ENCODE data around the gene FBXL7.

The FBXL7 gene

GRCh38 chr5:15621094-15621493 is 121.1 kb downstream of the FBXL7 start:
- TF ChIP-seq CTCF (IDR thresholded peaks at IDR 0.05; ENCODE audit: borderline replicate concordance, control extremely low read depth, extremely low read depth, insufficient read depth, missing control alignments), result no peak
- no peak for DNase-seq (ENCODE audit: low spot score)
- in situ Hi-C loops (cut with MboI; ENCODE audit: low sequenced_read_pairs, unreplicated experiment), result no loop called here

- in situ Hi-C loops (cut with MboI; ENCODE audit: low sequenced_read_pairs, unreplicated experiment), result no loop called here
- no peak for TF ChIP-seq CTCF (IDR thresholded peaks at IDR 0.05; ENCODE audit: borderline replicate concordance, control extremely low read depth, extremely low read depth, insufficient read depth, missing control alignments)
- DNase-seq (ENCODE audit: low spot score), result no peak
Measured at GRCh38 chr5:15623794-15624193, 123.8 kb downstream of the FBXL7 start.

GRCh38 chr5:15627109-15627508 is 127.1 kb downstream of the FBXL7 start:
- in situ Hi-C loops (cut with MboI; ENCODE audit: low sequenced_read_pairs, unreplicated experiment), result no loop called here
- TF ChIP-seq CTCF (IDR thresholded peaks at IDR 0.05; ENCODE audit: borderline replicate concordance, control extremely low read depth, extremely low read depth, insufficient read depth, missing control alignments), result no peak
- no peak for DNase-seq (ENCODE audit: low spot score)

- no peak for DNase-seq (ENCODE audit: low spot score)
- in situ Hi-C loops (cut with MboI; ENCODE audit: low sequenced_read_pairs, unreplicated experiment), result no loop called here
- no peak for TF ChIP-seq CTCF (IDR thresholded peaks at IDR 0.05; ENCODE audit: borderline replicate concordance, control extremely low read depth, extremely low read depth, insufficient read depth, missing control alignments)
Measured at GRCh38 chr5:15627647-15628046, 127.7 kb downstream of the FBXL7 start.

GRCh38 chr5:15630441-15630840 is 130.5 kb downstream of the FBXL7 start:
- no peak for TF ChIP-seq CTCF (IDR thresholded peaks at IDR 0.05; ENCODE audit: borderline replicate concordance, control extremely low read depth, extremely low read depth, insufficient read depth, missing control alignments)
- DNase-seq (ENCODE audit: low spot score), result no peak
- in situ Hi-C loops (cut with MboI; ENCODE audit: low sequenced_read_pairs, unreplicated experiment), result no loop called here

- no peak for DNase-seq (ENCODE audit: low spot score)
- TF ChIP-seq CTCF (IDR thresholded peaks at IDR 0.05; ENCODE audit: borderline replicate concordance, control extremely low read depth, extremely low read depth, insufficient read depth, missing control alignments), result no peak
- in situ Hi-C loops (cut with MboI; ENCODE audit: low sequenced_read_pairs, unreplicated experiment), result no loop called here
Measured at GRCh38 chr5:15634591-15635288, 134.8 kb downstream of the FBXL7 start.
